Dendritic cell treated with granulocyte-macrophage colony-stimulating factor and Interleukin-4, amounts not matched to agents 40 ng/mL and 50 ng/mL, for 4 days (primary cell): ENCODE measurements around the gene REC8.
"Not testable (repeated sequence)": the region's sequence is repeated elsewhere in the genome, so short reads cannot be mapped to it uniquely, and the experiment has no call there.

Source experiments
- H3K27ac Mint-ChIP-seq: one replicate; pipeline ENCODE4 v1.8.0; 2022; ENCODE audit warnings: mild to moderate bottlenecking, mixed read lengths
- H3K27me3 Mint-ChIP-seq: one replicate; pipeline ENCODE4 v1.8.0; 2022; ENCODE audit warnings: mild to moderate bottlenecking, mixed read lengths
- H3K36me3 Mint-ChIP-seq: one replicate; pipeline ENCODE4 v1.8.0; 2022; ENCODE audit warnings: low read depth, mixed read lengths
- H3K4me1 Mint-ChIP-seq: one replicate; pipeline ENCODE4 v1.8.0; 2022; ENCODE audit warnings: low read depth, mixed read lengths
- H3K4me3 Mint-ChIP-seq: one replicate; pipeline ENCODE4 v1.8.0; 2022; ENCODE audit warnings: mild to moderate bottlenecking, moderate library complexity, mixed read lengths
- H3K9me3 Mint-ChIP-seq: one replicate; pipeline ENCODE4 v1.8.0; 2022; ENCODE audit warnings: mixed read lengths
- intact Hi-C: fragments of 100-400 bp; cut with micrococcal nuclease; formaldehyde crosslinking; loops from one replicate; pipeline ENCODE4 v1.15.0; 2022

REC8 gene

DNA sequence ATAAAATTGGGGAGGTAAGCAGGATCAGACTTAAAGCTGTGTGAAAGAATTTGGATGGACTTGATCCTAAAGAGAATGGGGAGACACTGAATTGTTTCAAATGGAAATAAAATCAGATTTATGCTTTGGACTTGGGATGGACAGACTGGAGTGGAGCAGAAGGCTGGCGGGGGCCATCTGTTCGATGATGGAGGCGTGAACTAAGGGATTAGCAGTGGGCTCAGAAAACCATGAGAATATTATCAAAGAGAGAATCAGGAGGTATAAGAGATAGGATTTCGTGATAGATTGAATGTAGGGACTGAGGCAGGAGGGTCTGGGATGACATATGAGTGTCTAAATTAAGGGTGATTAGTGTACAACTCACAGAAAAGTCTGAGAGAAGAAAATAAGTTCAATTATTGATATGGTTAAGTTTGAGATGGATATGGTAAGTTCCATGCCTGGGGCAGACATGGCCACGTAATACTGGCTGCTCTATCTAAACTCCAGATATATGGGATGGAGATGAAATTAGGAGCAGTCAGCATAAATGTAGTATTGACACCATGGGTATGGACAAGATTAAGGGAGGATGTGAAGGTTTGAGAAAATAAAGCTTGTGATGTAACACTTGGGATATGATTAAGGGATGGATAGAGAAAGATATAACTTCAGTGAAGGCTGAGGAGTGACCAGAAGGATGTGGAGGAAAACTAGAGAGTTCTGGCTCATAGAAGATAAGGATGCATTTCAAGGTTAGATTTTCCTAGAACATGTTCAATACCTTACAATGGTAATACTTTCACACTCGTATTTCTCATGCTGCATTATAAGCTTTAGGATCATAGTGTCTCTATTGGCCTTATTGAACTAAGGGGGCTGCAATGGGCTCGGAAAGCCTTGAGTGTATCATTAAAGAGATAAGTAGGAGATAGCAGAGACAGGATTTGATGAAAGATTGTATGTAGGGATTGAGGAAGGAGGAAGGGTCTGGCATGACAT, 32.6 kb downstream of the REC8 start:
- H3K27ac Mint-ChIP-seq = no peak overlapping the region
- peaks cover 26% of the 10 kb centered on the region for H3K9me3 Mint-ChIP-seq
- intact Hi-C loops = no loop called here
- no peak overlapping the region for H3K4me3 Mint-ChIP-seq
- peaks cover 97% of the 10 kb centered on the region for H3K36me3 Mint-ChIP-seq
- H3K27me3 Mint-ChIP-seq = no peaks in the 10 kb centered on the region
- H3K4me1 Mint-ChIP-seq = peaks cover 21% of the 10 kb centered on the region

DNA sequence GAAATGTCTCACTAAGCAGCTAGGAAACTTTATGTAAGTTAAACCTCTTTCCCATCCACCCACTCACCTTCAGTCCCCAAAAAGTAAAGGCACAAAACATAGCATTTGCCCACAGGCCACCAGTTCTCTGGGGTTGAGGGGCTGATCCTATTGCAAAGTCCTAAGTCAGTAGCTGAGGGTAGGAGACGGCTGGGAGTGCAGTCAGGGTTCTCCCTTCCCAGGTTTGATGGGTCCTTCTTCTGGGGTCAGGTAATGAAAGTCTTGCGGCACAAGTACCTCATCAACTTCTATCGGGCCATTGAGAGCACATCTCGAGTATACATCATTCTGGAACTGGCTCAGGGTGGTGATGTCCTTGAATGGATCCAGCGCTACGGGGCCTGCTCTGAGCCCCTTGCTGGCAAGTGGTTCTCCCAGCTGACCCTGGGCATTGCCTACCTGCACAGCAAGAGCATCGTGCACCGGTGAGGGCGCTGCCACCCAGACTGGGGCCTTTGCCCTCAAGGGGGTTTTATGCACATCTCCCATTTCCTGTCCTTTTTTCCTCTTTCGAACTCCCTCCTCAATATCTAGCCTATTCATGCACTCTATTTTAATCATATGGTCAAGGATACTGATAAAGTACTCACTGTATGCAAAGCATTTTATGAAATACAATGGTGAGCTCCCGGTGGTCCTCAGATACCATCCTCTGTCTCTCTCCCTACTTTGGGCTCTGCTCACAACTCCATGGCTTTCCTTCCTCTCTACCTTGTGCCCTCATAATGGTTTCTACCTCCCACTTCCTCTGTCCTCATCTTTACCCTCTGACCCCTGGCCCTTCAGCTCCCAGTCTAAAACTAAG, 34.6 kb downstream of the REC8 start:
- Mint-ChIP-seq H3K4me1 (peaks cover 32% of the 10 kb centered on the region), H3K9me3 (peaks cover 18% of the 10 kb centered on the region), H3K27ac (no peak overlapping the region), H3K27me3 (no peaks in the 10 kb centered on the region), H3K4me3 (no peak overlapping the region), H3K36me3 (peaks cover 99% of the 10 kb centered on the region)
- intact Hi-C loops = no loop called here

DNA sequence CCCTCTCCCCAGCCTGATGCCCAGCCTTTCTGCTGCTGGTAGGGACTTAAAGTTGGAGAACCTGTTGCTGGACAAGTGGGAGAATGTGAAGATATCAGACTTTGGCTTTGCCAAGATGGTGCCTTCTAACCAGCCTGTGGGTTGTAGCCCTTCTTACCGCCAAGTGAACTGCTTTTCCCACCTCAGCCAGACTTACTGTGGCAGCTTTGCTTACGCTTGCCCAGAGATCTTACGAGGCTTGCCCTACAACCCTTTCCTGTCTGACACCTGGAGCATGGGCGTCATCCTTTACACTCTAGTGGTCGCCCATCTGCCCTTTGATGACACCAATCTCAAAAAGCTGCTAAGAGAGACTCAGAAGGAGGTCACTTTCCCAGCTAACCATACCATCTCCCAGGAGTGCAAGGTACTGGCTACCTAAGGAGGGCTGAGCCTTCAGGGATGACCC, 35.2 kb downstream of the REC8 start:
- H3K4me1 Mint-ChIP-seq = peaks cover 38% of the 10 kb centered on the region
- H3K36me3 Mint-ChIP-seq = peaks cover 99% of the 10 kb centered on the region
- intact Hi-C loops = no loop called here
- no peak overlapping the region for H3K4me3 Mint-ChIP-seq
- no peak overlapping the region for H3K27ac Mint-ChIP-seq
- peaks cover 12% of the 10 kb centered on the region for H3K9me3 Mint-ChIP-seq
- H3K27me3 Mint-ChIP-seq = no peaks in the 10 kb centered on the region

DNA sequence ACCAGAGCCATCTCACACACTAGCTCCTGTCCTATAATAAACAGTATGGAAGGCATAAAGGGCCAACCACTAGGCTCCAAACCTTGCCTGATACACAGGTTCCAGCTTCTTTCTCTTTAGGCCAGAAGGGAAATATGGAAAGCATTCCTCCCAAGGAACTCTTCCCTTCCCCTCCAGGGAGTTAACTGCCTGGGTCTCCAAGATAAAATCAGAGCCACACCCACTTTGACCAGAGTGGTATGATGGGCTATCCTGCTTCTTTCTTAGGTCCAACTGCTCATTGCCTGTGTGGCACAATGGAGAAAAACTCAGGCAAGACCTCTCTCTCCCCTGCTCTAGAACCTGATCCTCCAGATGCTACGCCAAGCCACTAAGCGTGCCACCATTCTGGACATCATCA, 35.7 kb downstream of the REC8 start:
- Mint-ChIP-seq H3K27me3 (no peaks in the 10 kb centered on the region), H3K27ac (no peak overlapping the region), H3K4me1 (peaks cover 39% of the 10 kb centered on the region), H3K4me3 (no peak overlapping the region), H3K36me3 (peaks cover 95% of the 10 kb centered on the region), H3K9me3 (peaks cover 7% of the 10 kb centered on the region)
- intact Hi-C loops = no loop called here

DNA sequence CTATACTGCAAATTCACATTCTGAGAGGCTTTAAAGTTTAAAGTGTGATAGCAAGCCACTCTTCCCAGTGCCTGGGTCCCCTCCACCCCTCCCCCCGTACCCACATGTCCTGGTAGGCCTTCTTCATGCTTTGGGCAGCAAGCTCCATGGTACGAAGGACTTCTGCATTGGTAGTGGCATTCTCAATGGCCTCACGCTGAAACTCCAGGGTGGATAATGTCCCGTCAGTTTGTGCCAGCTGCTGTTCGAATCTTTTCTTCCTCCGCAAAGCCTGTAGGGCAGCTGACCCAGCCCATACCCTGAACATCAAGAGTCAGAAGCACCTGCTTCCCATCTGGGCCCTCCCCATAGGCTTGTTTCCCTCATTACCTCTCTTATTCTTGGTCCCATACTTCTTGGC, 39.4 kb downstream of the REC8 start:
- no peak overlapping the region for H3K4me3 Mint-ChIP-seq
- H3K9me3 Mint-ChIP-seq = no peaks in the 10 kb centered on the region
- intact Hi-C loops = loop anchor here (10.0 kb wide), 1 partner anchor 97 kb away; the partner anchor contains the start of genes DCAF11 and NRL
- no peaks in the 10 kb centered on the region for H3K27me3 Mint-ChIP-seq
- peaks cover 83% of the 10 kb centered on the region for H3K36me3 Mint-ChIP-seq
- H3K4me1 Mint-ChIP-seq = peaks cover 61% of the 10 kb centered on the region
- peak overlapping the region; percentile 99 for H3K27ac Mint-ChIP-seq

DNA sequence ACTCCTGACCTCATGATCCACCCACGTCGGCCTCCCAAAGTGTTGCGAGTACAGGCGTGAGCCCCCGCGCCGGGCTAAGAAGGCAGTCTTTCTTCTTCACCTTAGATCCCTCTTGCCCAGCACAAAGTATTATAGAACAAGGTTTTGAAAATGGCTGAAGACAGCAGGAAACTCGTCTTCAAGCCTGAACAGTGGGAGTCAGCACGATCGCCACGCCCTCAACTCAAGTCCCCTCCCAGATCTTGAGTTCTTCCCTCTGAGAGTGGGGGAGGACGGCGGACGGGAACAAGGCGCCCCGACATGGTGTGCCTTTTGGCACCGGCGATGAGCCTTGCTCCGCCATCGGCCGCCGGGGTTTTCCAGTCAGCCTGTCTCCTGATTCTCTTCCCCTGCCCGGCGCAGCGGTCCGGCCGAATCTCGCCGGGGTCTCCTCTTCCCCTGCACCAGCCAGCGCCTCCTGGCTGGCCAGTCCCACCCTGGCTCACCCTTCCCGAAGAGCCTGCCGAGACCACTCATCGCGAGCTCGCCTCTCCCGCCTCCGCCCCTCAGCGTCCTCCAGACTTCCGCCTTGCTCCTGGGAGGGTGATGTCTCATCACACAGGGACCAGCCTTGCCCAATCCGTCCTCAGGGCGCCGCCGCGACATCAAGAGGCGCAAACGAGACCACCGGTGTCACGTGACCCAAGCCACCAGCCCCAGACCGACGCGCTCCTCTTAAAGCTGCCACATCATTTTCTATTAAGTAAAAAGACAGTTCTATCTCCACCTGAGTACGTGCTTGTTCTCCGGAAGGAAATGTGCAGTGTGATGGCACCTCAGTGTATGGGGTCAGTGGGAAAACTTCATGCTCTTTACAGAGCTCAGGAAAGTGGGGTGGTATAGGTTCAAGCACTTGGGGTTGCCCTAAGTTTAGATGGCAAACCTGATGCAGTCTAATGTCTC, 41.3 kb downstream of the REC8 start, which contains the start of gene CHMP4A:
Gene CHMP4A, minus strand, starts transcription at position 565 of the 942 bp plus-strand sequence. Its CDS starts 49 bp downstream, at position 516.
- intact Hi-C loops = loop anchor here (1.0 to 10.0 kb wide), 2 partner anchors 18 to 98 kb away; partner anchors contain the start of genes DCAF11, NRL and TM9SF1
- H3K9me3 Mint-ChIP-seq = no peaks in the 10 kb centered on the region
- peaks cover 83% of the 10 kb centered on the region for H3K36me3 Mint-ChIP-seq
- H3K27ac Mint-ChIP-seq = peak within 1 kb of the TSS; percentile 99
- H3K4me1 Mint-ChIP-seq = peaks cover 50% of the 10 kb centered on the region
- peak within 1 kb of the TSS; percentile 94 for H3K4me3 Mint-ChIP-seq
- no peaks in the 10 kb centered on the region for H3K27me3 Mint-ChIP-seq

DNA sequence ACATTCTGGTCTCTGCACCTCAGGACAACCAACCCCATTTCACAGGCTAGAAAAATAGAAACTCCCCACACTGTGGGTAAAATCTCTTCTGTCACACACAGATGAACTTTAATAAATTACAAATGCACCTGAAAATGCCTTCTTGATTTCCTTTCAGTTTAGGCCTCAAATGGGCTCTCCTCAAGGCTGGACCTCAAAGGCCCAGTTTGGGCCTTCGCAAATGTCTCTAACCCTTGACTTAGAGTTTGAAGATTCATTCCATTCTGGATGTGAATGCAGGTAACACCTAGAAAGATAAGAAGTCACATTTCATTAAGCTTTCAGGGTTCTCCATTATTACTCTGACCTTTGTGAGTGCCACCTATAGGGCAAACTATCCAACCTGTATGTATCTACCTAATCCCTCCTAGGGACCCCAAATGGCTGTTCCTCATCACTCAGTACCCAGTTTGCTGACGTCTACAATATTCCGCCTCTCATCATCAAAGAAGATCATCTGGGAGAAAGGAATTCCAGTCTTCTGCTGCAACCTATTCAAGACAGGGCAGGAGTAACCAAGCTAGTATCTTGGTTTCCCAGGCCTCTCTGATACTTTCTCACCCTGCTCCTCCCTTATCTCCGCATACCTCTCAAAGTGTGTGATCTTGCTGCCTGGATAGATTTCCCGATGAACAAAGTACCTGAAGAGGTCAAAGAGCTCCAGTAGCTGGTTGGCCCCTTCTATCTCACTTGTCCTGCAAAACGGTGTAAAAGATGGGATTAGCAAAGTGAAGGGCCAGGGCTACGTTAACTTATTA, 42.2 kb downstream of the REC8 start:
- intact Hi-C loops = loop anchor here (1.0 to 10.0 kb wide), 2 partner anchors 19 to 99 kb away; partner anchors contain the start of genes DCAF11, NRL and TM9SF1

DNA sequence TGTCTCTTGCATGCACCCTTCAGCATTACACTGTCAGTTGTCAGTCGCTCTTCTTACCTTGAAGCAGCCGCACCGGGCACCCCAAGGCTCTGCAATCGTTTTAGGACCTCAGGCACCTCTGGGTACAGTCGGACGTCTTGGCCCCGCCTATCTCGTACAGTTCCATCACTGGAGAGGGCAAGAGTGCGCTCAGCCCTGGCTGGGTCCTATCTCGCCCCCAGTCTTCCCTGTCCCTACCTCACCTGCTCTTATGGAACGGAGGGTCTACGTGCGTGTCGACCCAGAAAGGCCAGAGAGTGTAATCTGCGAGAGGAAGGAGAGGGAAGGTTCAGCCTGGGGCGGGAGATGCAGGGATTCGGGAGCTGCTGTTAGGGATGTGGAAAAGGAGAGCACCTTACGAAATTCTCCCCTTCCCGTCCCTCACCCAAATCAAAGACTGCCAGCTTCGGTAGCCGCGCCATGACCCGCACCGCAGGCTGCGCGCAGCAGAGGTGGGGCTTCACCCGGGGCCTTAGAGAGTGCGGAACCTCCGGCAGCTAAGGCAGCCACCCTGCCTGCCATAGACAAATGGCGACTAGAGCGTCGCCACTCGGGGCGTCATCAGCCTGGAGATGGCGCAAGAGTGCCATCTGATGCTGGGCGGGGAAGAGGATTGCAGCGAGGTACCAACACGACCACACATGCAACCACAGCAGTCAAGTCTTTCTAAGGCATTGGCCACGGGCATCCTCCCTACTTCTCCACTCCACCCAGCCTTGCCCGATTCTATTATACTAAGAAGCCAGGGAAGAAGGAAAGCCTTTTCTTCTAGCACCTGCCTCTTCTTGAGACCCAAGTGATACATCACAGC, 43.8 kb downstream of the REC8 start, which contains the start of gene MDP1:
Gene MDP1, minus strand, starts transcription at position 572 of the 850 bp plus-strand sequence. Its CDS starts 111 bp downstream, at position 461.
- Mint-ChIP-seq H3K4me1 (peaks cover 41% of the 10 kb centered on the region), H3K36me3 (peaks cover 71% of the 10 kb centered on the region), H3K27ac (peak within 1 kb of the TSS; percentile 99), H3K27me3 (no peaks in the 10 kb centered on the region), H3K9me3 (no peaks in the 10 kb centered on the region), H3K4me3 (peak within 1 kb of the TSS; percentile 90)
- intact Hi-C loops = loop anchor here (1.0 to 10.0 kb wide), 3 partner anchors 17 to 101 kb away; partner anchors contain the start of genes DCAF11, GMPR2, NEDD8 and NRL

More for the DNA sequence above, 42.2 kb downstream of the REC8 start:
- Mint-ChIP-seq H3K4me1 (peaks cover 50% of the 10 kb centered on the region), H3K27ac (peak overlapping the region; percentile 99), H3K9me3 (no peaks in the 10 kb centered on the region), H3K4me3 (peak overlapping the region; percentile 94), H3K27me3 (no peaks in the 10 kb centered on the region), H3K36me3 (peaks cover 79% of the 10 kb centered on the region)

DNA sequence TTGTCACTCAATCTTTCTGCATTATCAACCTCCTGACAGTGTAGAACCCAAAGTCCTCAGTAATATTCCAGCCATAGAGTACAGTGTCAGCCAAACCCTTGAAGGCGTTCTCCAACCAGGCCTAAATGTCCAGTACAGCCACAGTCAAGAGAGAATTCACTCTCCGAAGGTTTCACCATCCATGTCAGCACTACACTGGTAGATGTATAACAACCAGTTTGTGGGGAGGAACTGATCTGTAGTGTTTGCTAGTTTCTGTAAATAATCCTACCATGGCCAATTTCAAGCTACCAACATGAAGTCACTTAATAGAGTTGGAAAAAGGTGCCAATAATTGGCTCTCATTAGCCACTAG, 44.4 kb downstream of the REC8 start:
- Mint-ChIP-seq H3K27me3 (no peaks in the 10 kb centered on the region), H3K4me1 (peaks cover 36% of the 10 kb centered on the region), H3K36me3 (peaks cover 65% of the 10 kb centered on the region), H3K9me3 (no peaks in the 10 kb centered on the region), H3K4me3 (no peak overlapping the region), H3K27ac (peak overlapping the region; percentile 99)
- intact Hi-C loops = loop anchor here (1.0 to 10.0 kb wide), 3 partner anchors 16 to 102 kb away; partner anchors contain the start of genes DCAF11, GMPR2, NEDD8 and NRL

DNA sequence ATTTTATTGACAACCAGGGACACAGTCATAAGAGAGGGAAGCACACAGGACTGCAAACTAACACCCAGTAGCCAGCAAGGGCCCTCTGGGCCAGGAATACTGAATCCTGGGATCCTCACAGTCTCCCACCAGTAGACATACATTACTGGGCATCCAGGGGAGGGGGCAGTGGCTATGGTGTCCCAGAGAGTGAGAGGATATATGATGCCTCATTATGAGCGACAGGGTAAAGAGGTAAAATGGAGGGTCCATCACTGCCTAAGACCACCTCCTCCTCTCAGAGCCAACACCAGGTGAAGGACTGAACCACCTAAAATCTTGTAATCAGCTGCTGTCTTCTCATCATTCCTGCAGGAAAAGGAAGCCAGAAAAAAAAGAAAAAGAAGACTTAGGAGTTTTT, 45.0 kb downstream of the REC8 start:
- H3K4me1 Mint-ChIP-seq = peaks cover 31% of the 10 kb centered on the region
- not testable (repeated sequence) for H3K27me3 Mint-ChIP-seq, H3K4me3 Mint-ChIP-seq, H3K9me3 Mint-ChIP-seq
- intact Hi-C loops = loop anchor here (1.0 to 10.0 kb wide), 3 partner anchors 15 to 102 kb away; partner anchors contain the start of genes DCAF11, GMPR2, NEDD8 and NRL
- H3K27ac Mint-ChIP-seq = peak overlapping the region; percentile 99
- peaks cover 59% of the 10 kb centered on the region for H3K36me3 Mint-ChIP-seq

DNA sequence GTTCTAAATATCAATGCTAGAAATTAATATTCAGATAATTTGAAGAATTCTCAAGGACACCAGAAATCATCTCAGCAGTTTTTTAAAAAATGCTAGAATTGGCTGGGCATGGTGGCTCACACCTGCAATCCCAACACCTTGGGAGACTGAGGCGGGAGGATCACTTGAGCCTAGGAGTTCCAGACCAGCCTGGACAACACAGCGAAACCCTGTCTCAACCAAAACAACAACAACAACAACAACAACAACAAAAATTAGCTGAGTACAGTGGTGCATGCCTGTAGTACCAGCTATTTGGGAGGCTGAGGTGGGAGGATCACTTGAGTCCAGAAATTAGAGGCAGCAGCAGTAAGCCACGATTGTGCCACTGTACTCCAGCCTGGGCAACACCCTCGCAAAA, 47.2 kb downstream of the REC8 start:
- H3K4me1 Mint-ChIP-seq = peaks cover 21% of the 10 kb centered on the region
- no peaks in the 10 kb centered on the region for H3K9me3 Mint-ChIP-seq
- H3K36me3 Mint-ChIP-seq = peaks cover 43% of the 10 kb centered on the region
- intact Hi-C loops = loop anchor here (10.0 kb wide), 1 partner anchor 104 kb away; the partner anchor contains the start of genes DCAF11 and NRL
- no peak overlapping the region for H3K4me3 Mint-ChIP-seq
- H3K27ac Mint-ChIP-seq = no peak overlapping the region
- H3K27me3 Mint-ChIP-seq = no peaks in the 10 kb centered on the region
